Activated CD4-positive, alpha-beta T cell treated with anti-CD3 and anti-CD28 coated beads, Interleukin-2, Interleukin-4, amounts not matched to agents 100 ng/mL and 50 ng/mL, durations not matched to agents 16 hours and 8 hours (primary cell): ENCODE measurements around the gene PLXNA2.

Experiments used
- DNase-seq: peaks from one replicate; pipeline ENCODE4 v3.0.0-alpha.2; 2020; ENCODE audit warnings: low spot score

Gene PLXNA2

GRCh38 chr1:208093754-208094719 is 150.1 kb downstream of the PLXNA2 start:
- DNase-seq = peak; percentile 60

GRCh38 chr1:208093046-208093445 is 151.1 kb downstream of the PLXNA2 start:
- DNase-seq = no peak

DNA sequence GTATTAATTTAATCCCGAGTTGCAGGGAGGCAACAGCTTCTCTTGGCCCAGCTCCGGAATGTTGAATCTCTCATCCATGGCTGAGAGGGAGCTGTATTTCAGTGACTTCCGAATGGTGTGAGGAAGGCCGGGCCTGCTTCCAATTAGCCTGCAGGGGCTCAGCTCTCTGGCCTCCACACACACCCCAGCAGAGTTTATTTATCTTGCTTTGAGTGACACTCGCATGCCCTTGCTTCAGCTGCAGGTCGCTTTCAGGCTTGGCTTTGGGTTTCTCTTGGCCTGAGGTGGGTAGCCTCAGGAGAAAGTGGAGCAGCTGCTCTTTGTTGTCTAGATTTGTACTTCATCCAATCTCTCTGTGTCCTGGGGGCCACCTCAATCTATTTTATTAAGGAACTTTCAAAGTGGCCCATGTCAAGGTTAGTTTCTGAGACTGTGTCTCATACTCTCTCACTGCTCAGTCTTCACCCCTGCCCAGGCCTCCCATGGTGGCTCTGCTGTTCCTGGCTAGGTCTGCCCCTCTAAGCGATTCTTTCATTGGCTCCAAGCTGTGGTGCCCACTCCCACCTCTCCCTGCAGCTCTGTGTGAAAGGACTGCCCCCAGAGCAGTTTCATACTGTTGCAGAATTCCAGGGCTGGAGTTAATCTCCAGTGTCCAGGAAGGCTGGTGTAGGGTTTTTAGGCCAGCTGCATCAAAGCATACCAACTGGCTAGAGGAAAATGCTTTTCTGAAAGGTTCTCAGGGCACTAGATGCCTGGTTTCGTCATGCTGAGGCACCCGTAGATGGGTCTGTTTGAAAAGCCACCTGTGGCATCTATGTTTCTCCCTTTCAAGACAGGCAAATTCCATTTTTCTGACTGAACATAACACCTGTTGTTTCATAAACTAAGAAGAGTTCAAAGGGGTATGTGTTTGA is 153.5 kb downstream of the PLXNA2 start:
- DNase-seq = no peak

DNA sequence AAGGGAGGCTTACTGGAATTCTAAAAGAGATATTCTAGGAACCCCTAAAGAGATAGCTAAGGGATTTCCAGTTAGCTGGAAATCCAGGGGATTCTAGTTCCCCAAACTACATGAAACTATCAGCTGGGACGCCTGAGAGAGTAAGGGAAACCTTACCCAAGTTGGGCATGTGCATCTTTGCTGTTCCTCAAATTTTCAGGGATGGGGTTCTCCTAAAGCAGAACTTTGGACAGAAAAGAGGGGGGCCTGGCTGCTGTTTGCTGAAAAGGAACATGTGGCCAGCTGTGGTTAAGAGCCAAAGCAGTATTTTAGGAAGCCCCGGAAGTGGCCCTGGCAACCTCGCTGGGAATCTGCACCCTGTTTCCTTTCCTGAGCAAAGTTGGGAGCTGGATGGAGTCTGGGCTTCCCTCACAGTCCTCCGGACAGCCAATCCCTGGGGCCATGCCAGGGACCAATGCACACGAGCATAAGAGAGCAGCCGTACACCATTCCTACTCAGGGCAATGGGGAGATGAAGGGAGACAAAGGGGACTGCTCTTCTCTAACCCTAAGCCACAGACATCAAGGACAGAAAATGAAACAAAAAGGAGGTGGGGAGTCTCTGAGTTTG is 154.3 kb downstream of the PLXNA2 start:
- DNase-seq = no peak

DNA sequence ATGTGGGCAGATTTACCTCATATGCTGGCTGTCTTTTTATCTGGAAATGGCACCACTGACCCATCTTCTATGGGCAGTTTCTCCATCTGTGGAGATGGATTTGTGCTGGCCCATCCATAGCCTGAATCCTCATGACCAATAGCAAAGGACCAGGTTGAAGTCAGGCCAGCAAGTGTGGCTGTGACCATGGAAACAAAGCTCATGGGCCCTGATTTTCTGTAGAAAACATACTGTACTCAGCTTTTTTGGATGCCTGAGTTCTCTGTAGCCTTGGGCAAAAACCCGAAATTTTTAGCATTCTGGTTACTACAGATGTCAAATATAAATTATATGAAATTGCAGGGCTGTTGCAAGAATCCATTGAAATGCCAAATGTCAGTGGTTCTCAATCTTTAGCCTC is 155.0 kb downstream of the PLXNA2 start:
- DNase-seq = no peak

DNA sequence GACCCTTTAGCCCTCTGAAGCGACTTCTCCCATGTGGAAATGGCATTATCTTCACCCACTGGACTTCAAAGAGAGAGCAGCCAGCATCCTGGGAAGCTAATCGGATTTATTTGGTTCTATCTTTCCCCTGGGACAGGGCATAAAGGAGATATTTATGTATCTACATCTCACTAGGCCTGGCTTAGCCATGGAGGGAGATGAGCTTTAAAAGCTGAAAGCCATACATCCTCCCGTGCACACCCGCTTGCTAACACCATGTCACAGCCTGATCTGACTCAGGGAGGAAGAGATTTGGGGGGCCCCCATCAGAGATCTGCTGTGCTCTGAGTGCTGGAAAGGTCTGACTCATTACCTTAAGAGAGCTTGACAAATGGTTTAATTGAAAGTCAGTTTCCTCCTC is 155.9 kb downstream of the PLXNA2 start:
- DNase-seq = no peak

DNA sequence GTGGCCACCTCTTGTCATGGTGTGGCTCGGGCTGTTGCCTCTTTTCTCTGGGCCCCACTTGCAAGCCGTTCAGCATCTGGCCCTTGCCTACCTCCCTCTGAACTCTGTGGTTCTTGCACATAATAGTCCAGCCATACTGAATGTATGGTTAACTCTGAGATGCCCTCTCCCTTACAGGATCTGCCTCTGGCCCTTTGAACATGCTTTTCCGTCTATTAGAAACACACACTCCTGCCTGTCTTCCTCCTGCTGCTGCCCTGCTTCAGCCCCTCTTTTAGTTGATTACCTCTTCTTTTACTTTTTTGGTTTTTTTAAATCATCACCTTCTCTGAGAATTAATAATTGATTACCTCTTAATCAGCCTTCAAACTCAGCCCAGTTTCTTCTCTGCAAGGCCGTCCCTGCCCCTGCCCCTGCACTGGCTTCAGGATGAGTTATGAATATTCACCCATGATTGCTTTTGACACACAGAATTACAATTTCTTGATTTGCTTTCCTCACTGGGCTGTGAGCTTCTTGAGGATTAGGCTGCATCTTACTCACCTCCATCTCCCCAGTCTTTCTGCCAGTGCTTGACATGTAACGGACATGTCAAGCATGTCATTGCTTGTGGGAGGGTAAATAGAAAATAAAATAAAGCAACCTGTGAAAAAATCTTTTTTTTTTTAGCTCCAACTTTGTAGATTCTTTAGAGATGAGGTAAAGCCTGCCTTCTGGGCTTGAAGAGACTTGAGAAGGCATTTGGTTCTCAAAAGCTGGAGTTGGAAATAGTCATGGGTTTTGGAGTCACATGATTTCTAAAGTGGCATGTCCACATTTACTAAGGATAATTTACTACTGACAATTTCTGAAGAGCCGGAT is 158.3 kb downstream of the PLXNA2 start:
- no peak for DNase-seq

- no peak for DNase-seq
Observed at GRCh38 chr1:208084764-208085163, 159.4 kb downstream of the PLXNA2 start.

DNA sequence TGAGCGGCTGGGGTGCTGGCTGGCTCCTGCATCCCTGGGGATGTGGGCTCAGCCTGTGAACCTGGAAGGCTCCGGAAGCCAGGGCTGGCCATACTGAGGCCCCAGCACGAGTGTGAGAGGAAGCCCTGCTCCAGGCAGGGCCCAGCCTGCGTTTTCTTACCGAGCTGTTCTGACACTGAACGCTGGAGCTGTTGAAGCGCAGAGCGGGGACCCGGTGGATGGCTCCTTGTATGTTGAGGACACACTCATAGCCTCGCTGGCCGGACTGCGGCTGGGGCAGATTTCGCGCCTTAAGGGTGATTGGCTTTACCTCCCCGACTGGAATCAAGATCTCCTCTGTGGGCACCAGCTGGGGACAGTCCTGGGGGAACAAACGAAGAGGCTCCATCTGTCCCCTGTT is 160.0 kb downstream of the PLXNA2 start:
- no peak for DNase-seq

DNA sequence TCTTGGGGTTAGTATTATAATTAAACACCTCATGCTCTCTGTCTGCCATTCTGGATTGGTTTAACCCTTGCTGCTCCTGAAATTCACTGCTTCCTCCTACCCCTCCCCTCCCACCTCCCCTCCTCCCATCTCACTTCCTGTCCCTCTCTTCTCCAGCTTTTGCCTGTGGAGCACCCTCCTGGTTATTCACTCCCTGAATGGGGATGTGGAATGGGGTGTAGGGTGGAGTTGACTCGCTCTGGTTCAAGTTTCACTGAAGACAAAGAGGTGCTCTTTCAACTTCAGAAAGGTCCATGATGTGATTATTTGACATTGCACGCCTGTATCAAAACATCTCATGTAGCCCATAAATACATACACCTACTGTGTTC is 160.5 kb downstream of the PLXNA2 start:
- DNase-seq = no peak

DNA sequence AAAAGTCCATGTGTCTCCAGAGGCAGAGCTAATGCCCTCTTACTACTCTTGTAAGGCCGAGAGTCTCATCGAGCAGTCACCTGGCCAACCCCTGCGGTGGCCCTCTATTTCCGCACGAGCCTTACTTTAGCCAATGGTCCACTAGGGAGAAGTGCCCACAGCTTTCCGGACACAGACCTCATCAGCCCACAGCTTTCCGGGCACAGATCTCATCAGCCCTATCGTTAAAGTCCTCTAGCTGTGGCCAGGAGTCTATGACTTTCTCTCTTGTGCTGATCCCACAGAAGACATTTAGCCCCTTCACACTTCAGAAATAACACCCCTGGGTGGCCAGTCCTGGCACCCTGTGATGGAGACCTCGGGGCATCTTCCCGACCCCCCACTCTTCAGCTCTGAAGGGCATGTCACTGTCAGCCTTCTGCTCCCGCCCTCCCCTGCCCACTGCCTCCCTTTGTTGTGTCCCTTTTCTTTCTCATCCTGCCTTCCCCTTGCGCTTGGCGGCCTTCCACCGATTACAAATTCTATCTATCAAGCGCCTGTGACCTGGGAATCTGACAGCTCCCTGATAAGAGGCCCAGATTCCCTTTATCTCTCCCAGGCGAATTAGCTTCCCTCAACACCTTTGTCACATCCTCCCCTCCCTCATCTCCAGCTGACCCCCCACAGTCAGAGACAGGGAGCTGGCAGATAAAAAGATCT is 161.0 kb downstream of the PLXNA2 start:
- DNase-seq = no peak

GRCh38 chr1:208081972-208082371 is 162.2 kb downstream of the PLXNA2 start:
- no peak for DNase-seq

DNA sequence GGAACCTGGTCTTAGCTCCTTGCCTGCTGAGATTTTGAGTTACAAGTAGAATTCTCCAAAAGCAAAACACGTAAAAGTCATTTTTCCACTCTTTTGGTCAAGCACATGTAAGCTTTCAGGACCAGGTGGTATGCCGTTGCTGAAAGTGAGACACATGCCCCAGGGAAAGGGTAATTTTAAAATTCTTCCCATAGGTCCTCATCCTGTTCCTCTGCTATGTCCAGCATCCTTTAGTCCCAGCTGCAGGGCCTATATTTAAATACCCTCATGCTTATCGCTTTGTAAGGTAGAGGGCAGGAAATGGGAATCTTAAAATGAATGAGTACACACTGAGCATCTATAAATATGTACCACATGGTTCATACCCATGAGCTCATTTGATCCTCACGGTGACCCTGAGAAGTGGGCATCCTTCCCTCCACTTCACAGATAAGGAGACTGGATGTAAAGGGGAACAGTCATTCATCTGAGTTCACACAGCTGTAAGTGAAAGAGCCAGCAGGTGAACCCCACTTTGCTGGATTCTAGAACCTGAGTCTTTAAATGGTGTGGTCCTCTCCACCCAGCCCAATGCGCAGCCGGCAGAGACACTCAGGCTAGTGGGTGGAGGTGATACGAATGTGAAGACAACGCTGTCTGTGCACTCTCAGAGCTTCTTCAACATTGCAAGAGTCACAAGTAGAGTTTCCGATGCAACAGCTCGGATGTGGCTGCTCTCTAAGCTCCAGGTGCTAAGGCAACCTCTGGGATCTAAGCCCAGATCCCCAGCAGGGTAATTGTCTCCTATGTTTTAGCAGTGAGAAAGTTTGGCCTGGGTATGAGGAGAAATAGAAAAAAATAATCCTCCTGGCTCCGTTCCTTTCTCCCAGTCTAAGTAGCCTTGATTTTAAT is 163.5 kb downstream of the PLXNA2 start:
- no peak for DNase-seq

DNA sequence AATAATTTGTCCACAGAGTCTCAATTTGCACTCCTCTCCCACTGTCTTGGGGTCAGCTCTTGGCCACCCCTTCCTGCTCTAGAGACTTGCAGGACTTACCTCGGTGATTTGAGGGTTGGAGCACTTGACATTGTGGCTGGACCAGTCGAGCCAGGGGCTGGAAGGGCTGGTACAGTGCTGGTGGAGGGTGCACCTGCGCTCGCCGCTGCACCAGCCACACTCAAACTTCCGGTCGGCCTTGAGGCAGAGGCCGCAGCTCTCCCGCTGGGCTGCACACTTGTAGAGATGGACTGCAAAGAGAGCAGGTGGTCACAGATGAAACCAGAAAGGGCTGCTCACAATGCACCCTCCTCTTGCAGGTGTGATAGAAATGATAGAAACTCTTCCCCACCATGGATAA is 165.0 kb downstream of the PLXNA2 start:
- DNase-seq = no peak

- no peak for DNase-seq
Observed at GRCh38 chr1:208078752-208079151, 165.4 kb downstream of the PLXNA2 start.

DNA sequence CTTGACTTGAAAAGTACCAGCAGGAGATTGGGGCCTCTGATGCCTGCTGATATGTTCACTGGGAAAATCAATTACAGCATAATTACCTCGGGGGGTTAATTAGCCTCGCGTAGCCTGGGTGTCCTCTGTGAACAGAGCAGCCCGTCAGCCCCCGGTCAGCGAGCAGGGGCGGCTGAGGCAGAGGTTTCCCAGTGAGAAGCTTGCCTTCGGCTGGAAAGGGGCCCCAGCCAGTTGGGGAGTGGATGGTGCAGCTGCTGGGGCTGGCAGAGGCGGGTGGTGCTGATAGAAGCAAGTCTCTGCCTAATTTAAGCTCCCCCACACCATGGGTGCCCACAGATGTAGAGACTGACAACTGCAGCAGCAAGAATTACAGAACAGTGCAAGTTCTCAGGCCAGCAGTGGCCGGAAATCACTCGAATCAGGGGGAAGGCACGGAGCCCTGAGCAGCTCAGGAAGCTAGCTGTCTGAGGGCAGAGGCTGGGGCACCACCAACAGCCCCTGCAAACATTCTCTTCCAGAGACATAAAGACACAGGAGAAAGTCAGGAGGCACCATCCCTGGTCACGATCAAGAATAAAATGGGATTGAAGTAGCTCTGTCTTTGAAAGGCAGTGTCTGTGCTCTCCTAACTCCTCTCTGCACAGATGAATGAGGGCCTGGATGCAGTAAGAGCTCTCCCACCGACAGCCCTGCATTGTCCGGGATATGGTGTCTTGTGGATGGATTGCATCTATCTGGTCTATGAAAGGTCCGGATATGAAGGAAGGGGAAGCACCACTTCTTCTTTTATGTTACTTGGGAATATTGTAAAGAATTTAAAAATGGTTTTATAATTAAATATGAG is 166.7 kb downstream of the PLXNA2 start:
- DNase-seq = no peak

GRCh38 chr1:208074353-208074752 is 169.8 kb downstream of the PLXNA2 start:
- DNase-seq = no peak

DNA sequence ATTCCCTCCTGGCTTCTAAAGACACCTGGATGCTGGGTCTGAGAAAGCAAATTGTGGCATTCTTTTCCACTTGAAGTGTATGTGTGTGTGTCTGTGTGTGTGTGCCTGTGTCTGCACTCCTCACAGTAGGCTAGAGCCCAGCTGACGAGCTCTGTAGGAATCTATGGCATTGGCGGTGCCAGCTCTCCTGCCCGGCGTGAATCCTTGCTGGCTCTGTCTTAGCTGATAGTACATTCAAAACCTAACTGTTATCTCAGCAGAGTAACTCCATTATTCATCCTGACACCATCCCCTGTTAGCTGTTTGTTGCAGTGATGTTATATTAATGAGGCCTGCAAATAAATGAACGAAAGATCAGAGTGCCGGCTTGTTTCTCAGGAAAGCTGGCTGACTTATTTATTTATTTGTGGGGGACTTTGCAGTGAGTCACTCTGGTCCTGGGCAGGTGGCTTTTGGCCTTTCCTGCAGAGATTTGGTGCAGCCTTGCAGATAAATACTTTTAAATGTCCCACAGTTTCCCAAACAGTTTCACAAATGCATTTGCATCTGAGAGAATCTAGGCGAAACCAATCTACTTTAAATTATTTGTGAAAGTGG is 172.7 kb downstream of the PLXNA2 start:
- no peak for DNase-seq

GRCh38 chr1:208069908-208070307 is 174.3 kb downstream of the PLXNA2 start:
- no peak for DNase-seq
